Measurements from ENCODE around the gene COL21A1. TPM values are rescaled to one million over a fixed set of nuclear protein-coding genes. Genes with fewer than 3 reads are reported as not detected.

COL21A1 gene
- total and polyA plus RNA-seq, 2 of the 4 experiments (the other 2 are of a cell fraction): 0.05 TPM; not detected in 1

DNA sequence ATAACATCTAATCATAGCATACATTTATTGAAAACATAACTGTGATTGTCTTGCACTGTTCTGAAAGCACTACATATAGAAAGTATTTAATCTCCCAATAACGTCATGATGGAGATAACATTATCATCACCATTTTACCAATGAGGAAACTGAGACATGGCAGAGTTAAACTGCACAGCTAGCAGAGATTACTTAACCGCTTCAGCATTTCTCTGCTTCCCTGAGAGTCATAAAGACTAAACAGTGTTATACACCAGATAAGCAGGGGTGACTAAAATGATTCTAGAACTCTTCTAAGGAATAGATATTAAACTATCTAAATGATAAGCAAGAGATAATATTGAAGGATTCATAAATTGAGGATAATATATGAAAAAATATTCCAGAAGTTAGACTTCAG, 188.7 kb downstream of the COL21A1 start:
- DNase-seq (no peak), ATAC-seq (ENCODE audit: low read depth) (no peak)
- H3K4ac ChIP-seq (ENCODE audit: low read depth, low read length): no peak overlapping the region
- no peaks in the 10 kb centered on the region for H3K9me3 ChIP-seq (ENCODE audit: control insufficient read depth, insufficient read depth, low read length)
- H2AFZ ChIP-seq (replicated peaks; ENCODE audit: low read length, poor library complexity): no peak overlapping the region
- H2AK5ac ChIP-seq (ENCODE audit: low read depth, low read length): no peak overlapping the region
- no peak overlapping the region for H2BK15ac ChIP-seq (ENCODE audit: low read depth, low read length)
- no peak overlapping the region for H2BK5ac ChIP-seq (ENCODE audit: low read depth, low read length, poor library complexity, severe bottlenecking)
- no peak overlapping the region for H2AK9ac ChIP-seq (replicated peaks; ENCODE audit: low read depth, low read length, poor library complexity)
- H3K18ac ChIP-seq (ENCODE audit: low read depth, low read length): no peak overlapping the region
- ChIA-PET CTCF (no interaction called here), POLR2A (ENCODE audit: unreplicated experiment) (no interaction called here)
- no peak overlapping the region for H4K91ac ChIP-seq (ENCODE audit: insufficient read depth, low read depth, low read length)
- no peaks in the 10 kb centered on the region for H3K9me1 ChIP-seq (ENCODE audit: insufficient read depth, low read length)
- no peaks in the 10 kb centered on the region for H3K79me1 ChIP-seq (ENCODE audit: low read depth in 1 of 2, low read length in 2 of 2)
- intact Hi-C loops (cut with micrococcal nuclease): no loop called here
- no peak overlapping the region for H3K4me2 ChIP-seq (ENCODE audit: low read depth, low read length)
- no peak overlapping the region for H3K27ac ChIP-seq (ENCODE audit: insufficient read depth, low read length)
- no peak overlapping the region for H2BK20ac ChIP-seq (ENCODE audit: low read depth, low read length)
- no peak overlapping the region for H4K5ac ChIP-seq (ENCODE audit: low read depth, low read length)
- H4K20me1 ChIP-seq (ENCODE audit: insufficient read depth, low read length): no peaks in the 10 kb centered on the region
- H3K9ac ChIP-seq (ENCODE audit: low read depth, low read length): no peak overlapping the region
- no peak overlapping the region; the same call in 1 of the 2 replicates for H3K56ac ChIP-seq (ENCODE audit: extremely low read depth, insufficient read depth, low read length)
- H3K4me1 ChIP-seq (ENCODE audit: control insufficient read depth, insufficient read depth, low read length): no peaks in the 10 kb centered on the region
- no peak overlapping the region for H4K8ac ChIP-seq (ENCODE audit: low read depth in 2 of 2, low read length in 2 of 2)
- no peak overlapping the region for H3K4me3 ChIP-seq (ENCODE audit: insufficient read depth, low read depth, low read length)
- no peak overlapping the region for H3K14ac ChIP-seq (replicated peaks; ENCODE audit: low read depth, low read length)
- no peaks in the 10 kb centered on the region for H3K36me3 ChIP-seq (ENCODE audit: control insufficient read depth, insufficient read depth, low read length)
- in situ Hi-C loops (cut with MboI; ENCODE audit: low sequenced_read_pairs): no loop called here
- H2BK120ac ChIP-seq (ENCODE audit: low read depth, low read length): no peak overlapping the region
- no TSS peak for BruUV-seq (replicated peaks)
- no peak overlapping the region for H3K23ac ChIP-seq (ENCODE audit: low read depth, low read length)
- TF ChIP-seq, protein P1, sequence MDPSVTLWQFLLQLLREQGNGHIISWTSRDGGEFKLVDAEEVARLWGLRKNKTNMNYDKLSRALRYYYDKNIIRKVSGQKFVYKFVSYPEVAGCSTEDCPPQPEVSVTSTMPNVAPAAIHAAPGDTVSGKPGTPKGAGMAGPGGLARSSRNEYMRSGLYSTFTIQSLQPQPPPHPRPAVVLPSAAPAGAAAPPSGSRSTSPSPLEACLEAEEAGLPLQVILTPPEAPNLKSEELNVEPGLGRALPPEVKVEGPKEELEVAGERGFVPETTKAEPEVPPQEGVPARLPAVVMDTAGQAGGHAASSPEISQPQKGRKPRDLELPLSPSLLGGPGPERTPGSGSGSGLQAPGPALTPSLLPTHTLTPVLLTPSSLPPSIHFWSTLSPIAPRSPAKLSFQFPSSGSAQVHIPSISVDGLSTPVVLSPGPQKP (IDR thresholded peaks at IDR 0.05; ENCODE audit: borderline replicate concordance, low read depth, low read length): no peak
- TF ChIP-seq, protein P2, sequence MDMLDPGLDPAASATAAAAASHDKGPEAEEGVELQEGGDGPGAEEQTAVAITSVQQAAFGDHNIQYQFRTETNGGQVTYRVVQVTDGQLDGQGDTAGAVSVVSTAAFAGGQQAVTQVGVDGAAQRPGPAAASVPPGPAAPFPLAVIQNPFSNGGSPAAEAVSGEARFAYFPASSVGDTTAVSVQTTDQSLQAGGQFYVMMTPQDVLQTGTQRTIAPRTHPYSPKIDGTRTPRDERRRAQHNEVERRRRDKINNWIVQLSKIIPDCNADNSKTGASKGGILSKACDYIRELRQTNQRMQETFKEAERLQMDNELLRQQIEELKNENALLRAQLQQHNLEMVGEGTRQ (IDR thresholded peaks at IDR 0.05; ENCODE audit: low read depth, low read length): no peak
- no peak for TF ChIP-seq MXI1 (IDR thresholded peaks at IDR 0.05; ENCODE audit: borderline replicate concordance, low read depth, low read length)
- TF ChIP-seq RFX5 (IDR thresholded peaks at IDR 0.05; ENCODE audit: low read depth, low read length): no peak
- TF ChIP-seq, protein P3, sequence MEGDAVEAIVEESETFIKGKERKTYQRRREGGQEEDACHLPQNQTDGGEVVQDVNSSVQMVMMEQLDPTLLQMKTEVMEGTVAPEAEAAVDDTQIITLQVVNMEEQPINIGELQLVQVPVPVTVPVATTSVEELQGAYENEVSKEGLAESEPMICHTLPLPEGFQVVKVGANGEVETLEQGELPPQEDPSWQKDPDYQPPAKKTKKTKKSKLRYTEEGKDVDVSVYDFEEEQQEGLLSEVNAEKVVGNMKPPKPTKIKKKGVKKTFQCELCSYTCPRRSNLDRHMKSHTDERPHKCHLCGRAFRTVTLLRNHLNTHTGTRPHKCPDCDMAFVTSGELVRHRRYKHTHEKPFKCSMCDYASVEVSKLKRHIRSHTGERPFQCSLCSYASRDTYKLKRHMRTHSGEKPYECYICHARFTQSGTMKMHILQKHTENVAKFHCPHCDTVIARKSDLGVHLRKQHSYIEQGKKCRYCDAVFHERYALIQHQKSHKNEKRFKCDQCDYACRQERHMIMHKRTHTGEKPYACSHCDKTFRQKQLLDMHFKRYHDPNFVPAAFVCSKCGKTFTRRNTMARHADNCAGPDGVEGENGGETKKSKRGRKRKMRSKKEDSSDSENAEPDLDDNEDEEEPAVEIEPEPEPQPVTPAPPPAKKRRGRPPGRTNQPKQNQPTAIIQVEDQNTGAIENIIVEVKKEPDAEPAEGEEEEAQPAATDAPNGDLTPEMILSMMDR (conservative IDR thresholded peaks at IDR 0.05; ENCODE audit: low read depth, low read length): no peak
- no peak for TF ChIP-seq RAD21 (IDR thresholded peaks at IDR 0.05; ENCODE audit: low read length)
- no peak for TF ChIP-seq POLR2A (IDR thresholded peaks at IDR 0.05; ENCODE audit: low read depth, low read length)
- TF ChIP-seq NFE2L2 (IDR thresholded peaks at IDR 0.05; ENCODE audit: low read depth, low read length): no peak
- TF ChIP-seq CHD1 (IDR thresholded peaks at IDR 0.05; ENCODE audit: low read depth, low read length): no peak
- no peak for TF ChIP-seq MAFK (IDR thresholded peaks at IDR 0.05; ENCODE audit: low read depth, low read length)
- TF ChIP-seq SMC3 (IDR thresholded peaks at IDR 0.05; ENCODE audit: low read depth, low read length): no peak
- no peak for TF ChIP-seq FOS (IDR thresholded peaks at IDR 0.05; ENCODE audit: low read depth, low read length)
- TF ChIP-seq MAZ (IDR thresholded peaks at IDR 0.05; ENCODE audit: borderline replicate concordance, low read depth, low read length): no peak
- TF ChIP-seq BHLHE40 (IDR thresholded peaks at IDR 0.05; ENCODE audit: low read depth, low read length): no peak
- no peak for TF ChIP-seq CEBPB (IDR thresholded peaks at IDR 0.05; ENCODE audit: low read depth, low read length)
- no peak for TF ChIP-seq RCOR1 (IDR thresholded peaks at IDR 0.05; ENCODE audit: insufficient replicate concordance, low read length)
- H3K27me3 ChIP-seq (ENCODE audit: control insufficient read depth, insufficient read depth, low read length): 0 out of 2 replicates have a peak, but pooled peaks cover 2% of the 10 kb centered on the region
- no CpG with 5 or more reads among the region's 2 CpGs for WGBS, 2 experiments (ENCODE audit: extremely low coverage in 2 of 2, insufficient read length in 1 of 2)
- dilution Hi-C loops (cut with HindIII; ENCODE audit: low sequenced_read_pairs, unreplicated experiment): no loop called here

Measured in IMR-90 (cell line).